K562 (cell line): ENCODE data around the gene TTC21A. TPM values are rescaled to one million over a fixed set of nuclear protein-coding genes. Genes with fewer than 3 reads are reported as not detected.

ENCODE experiments used
- ATAC-seq: fragments of 200-7000 bp; cut with Tn5 transposase; 3 replicates; pipeline ENCODE4 v1.9.1; 2020; ENCODE audit warnings: moderate library complexity
- BruUV-seq: library from RNA; stranded (reverse); fragments of 400-500 nt; replicated peaks from 2 replicates; lab custom pipeline; 2021; lab: Mats Ljungman, UMichigan
- CTCF ChIA-PET: fragments of 300-600 bp; formaldehyde crosslinking; extraction: SDS; loops from one replicate; lab custom pipeline; 2021; ENCODE audit warnings: low intra/inter-chr PET ratio; lab: Yijun Ruan, JAX
- POLR2A ChIA-PET: fragments of 300-600, 350-650 bp; sonication (Branson Sonifier 250); formaldehyde crosslinking; extraction: SDS; loops from one replicate; lab custom pipeline; 2021; ENCODE audit warnings: antibody characterized with exemption, inconsistent platforms; lab: Yijun Ruan, JAX
- DNase-seq, 4 experiments: peaks; one replicate each; pipeline versions ENCODE4 v3.0.0 to v3.0.0-alpha.2; 2011 to 2018; ENCODE audit warnings: low spot score in 3 of 4, mixed read lengths in 3 of 4; ENCODE audit errors: extremely low read depth in 1 of 4
- FAIRE-seq: peaks from 2 replicates; lab custom pipeline; 2011; peaks lifted over from hg19 to GRCh38; lab: Jason Lieb, UNC
- H2AFZ ChIP-seq: 2 replicates; pipeline ENCODE4 v1.6.0; 2011; ENCODE audit warnings: low read depth, low read length, control low read depth, inconsistent platforms
- H3K27ac ChIP-seq: fragments of 200-600 bp; 3 replicates; pipeline ENCODE4 v1.8.0; 2011; ENCODE audit warnings: low read depth, mild to moderate bottlenecking, control low read depth, inconsistent platforms, low read length, moderate library complexity, mixed read lengths; ENCODE audit errors: extremely low read depth
- H3K27me3 ChIP-seq, 2 experiments: fragments of 300-600 bp in 1 of 2; 2 replicates in 1 of 2; 3 replicates in 1 of 2; pipeline versions ENCODE4 v1.6.0 to v1.8.0; 2011; ENCODE audit warnings: inconsistent platforms in 2 of 2, low read length in 2 of 2, mild to moderate bottlenecking in 1 of 2, mixed read lengths in 1 of 2, moderate library complexity in 1 of 2; ENCODE audit not compliant: control insufficient read depth in 2 of 2, insufficient read depth in 2 of 2
- H3K36me3 ChIP-seq: fragments of 300-600 bp; 3 replicates; pipeline ENCODE4 v1.8.0; 2011; ENCODE audit warnings: mild to moderate bottlenecking, low read length, inconsistent platforms; ENCODE audit not compliant: control insufficient read depth, insufficient read depth
- H3K4me1 ChIP-seq, 2 experiments: fragments of 200-600 bp in 1 of 2; replicated peaks in 1 of 2; 2 replicates in 1 of 2; 3 replicates in 1 of 2; pipeline versions ENCODE4 v1.5.1 to v1.8.0; 2011; ENCODE audit warnings: inconsistent platforms in 2 of 2, low read length in 2 of 2, mild to moderate bottlenecking in 1 of 2, mixed read lengths in 1 of 2, moderate library complexity in 1 of 2; ENCODE audit not compliant: control insufficient read depth in 2 of 2, insufficient read depth in 2 of 2
- H3K4me2 ChIP-seq: 2 replicates; pipeline ENCODE4 v1.6.1; 2011; ENCODE audit warnings: low read length, control low read depth, inconsistent platforms, mixed read lengths; ENCODE audit not compliant: insufficient read depth
- H3K4me3 ChIP-seq: fragments of 200-600 bp; sonication (generic), shearing (Covaris generic); 2 replicates; pipeline ENCODE4 v1.5.1; 2016; ENCODE audit warnings: control low read depth, inconsistent platforms
- H3K79me2 ChIP-seq: fragments of 200-600 bp; 3 replicates; pipeline ENCODE4 v1.8.0; 2011; ENCODE audit warnings: low read length, inconsistent platforms; ENCODE audit not compliant: control insufficient read depth, insufficient read depth
- H3K9ac ChIP-seq, 2 experiments: 2 replicates each; pipeline versions ENCODE4 v1.6.0 to v1.6.1; 2011; ENCODE audit warnings: low read depth in 2 of 2, low read length in 2 of 2, control low read depth in 1 of 2, inconsistent platforms in 1 of 2, mild to moderate bottlenecking in 1 of 2, mixed read lengths in 1 of 2; ENCODE audit not compliant: insufficient read depth in 1 of 2
- H3K9me1 ChIP-seq: one replicate; pipeline ENCODE4 v1.6.0; 2011; ENCODE audit warnings: inconsistent platforms, mild to moderate bottlenecking, low read length, moderate library complexity; ENCODE audit not compliant: control insufficient read depth, insufficient read depth
- H3K9me3 ChIP-seq: replicated peaks from 2 replicates; pipeline ENCODE4 v1.5.1; 2011; ENCODE audit warnings: low read depth, low read length, inconsistent platforms; ENCODE audit not compliant: control insufficient read depth, insufficient read depth
- H4K20me1 ChIP-seq: replicated peaks from 2 replicates; pipeline ENCODE4 v1.6.1; 2011; ENCODE audit warnings: low read length, inconsistent platforms, mixed read lengths; ENCODE audit not compliant: control insufficient read depth, insufficient read depth
- ARHGAP35 ChIP-seq: fragments of 450-650 bp; IDR thresholded peaks from 2 replicates; pipeline ENCODE4 v1.6.1; 2018; ENCODE audit not compliant: partially characterized antibody
- CC2D1A ChIP-seq: fragments of 450-650 bp; IDR thresholded peaks from 2 replicates; pipeline ENCODE4 v1.6.1; 2017; ENCODE audit warnings: mild to moderate bottlenecking
- CEBPB ChIP-seq: fragments of 450-650 bp; IDR thresholded peaks from 2 replicates; pipeline ENCODE4 v1.6.1; 2016; ENCODE audit warnings: missing genetic modification characterization, missing compliant biosample characterization
- CEBPG ChIP-seq, 3 experiments: fragments of 200-800 bp in 1 of 3; sonication (Bioruptor generic) in 1 of 3; sonication (generic) in 1 of 3; formaldehyde crosslinking in 1 of 3; IDR thresholded peaks in 2 of 3; conservative IDR thresholded peaks in 1 of 3; 2 replicates each; pipeline versions ENCODE4 v1.6.1 to v1.8.0; 2016 to 2022; ENCODE audit warnings: missing compliant biosample characterization in 2 of 3, missing genetic modification characterization in 2 of 3, mild to moderate bottlenecking in 1 of 3, missing genetic modification reagents in 1 of 3
- HOXB6 ChIP-seq: fragments of 250-450 bp; sonication (Bioruptor Pico); IDR thresholded peaks from 2 replicates; pipeline ENCODE4 v1.5.1; 2022; ENCODE audit warnings: mild to moderate bottlenecking, borderline replicate concordance
- MCM2 ChIP-seq: fragments of 450-650 bp; IDR thresholded peaks from 2 replicates; pipeline ENCODE4 v1.6.1; 2017; ENCODE audit warnings: low read depth, mild to moderate bottlenecking
- PCBP2 ChIP-seq: fragments of 200-400 bp; formaldehyde crosslinking; IDR thresholded peaks from 2 replicates; pipeline ENCODE4 v1.6.1; 2018; ENCODE audit warnings: low read length, low read depth, mild to moderate bottlenecking, moderate library complexity; ENCODE audit not compliant: poor library complexity, severe bottlenecking
- RCOR1 ChIP-seq, 2 experiments: IDR thresholded peaks; 2 replicates each; pipeline ENCODE4 v1.6.1; 2012; ENCODE audit warnings: low read depth in 2 of 2, low read length in 2 of 2, borderline replicate concordance in 1 of 2, improper control_type of control experiment in 1 of 2
- TAF9B ChIP-seq: fragments of 450-650 bp; IDR thresholded peaks from 2 replicates; pipeline ENCODE4 v1.6.1; 2018; ENCODE audit warnings: mild to moderate bottlenecking; ENCODE audit not compliant: partially characterized antibody
- TCF3 ChIP-seq: sonication (generic); formaldehyde crosslinking; IDR thresholded peaks from 2 replicates; pipeline ENCODE4 v1.4.0; 2020; ENCODE audit warnings: mild to moderate bottlenecking, missing genetic modification reagents
- XRCC5 ChIP-seq: fragments of 200-400 bp; formaldehyde crosslinking; IDR thresholded peaks from 2 replicates; pipeline ENCODE4 v1.6.1; 2017; ENCODE audit warnings: low read depth, mild to moderate bottlenecking, low read length
- ZBTB8A ChIP-seq: fragments of 450-650 bp; IDR thresholded peaks from 2 replicates; pipeline ENCODE4 v1.6.1; 2018; ENCODE audit warnings: mild to moderate bottlenecking, moderate library complexity; ENCODE audit not compliant: partially characterized antibody
- ZNF184 ChIP-seq: sonication (generic); formaldehyde crosslinking; IDR thresholded peaks from 2 replicates; pipeline ENCODE4 v1.5.0; 2020; ENCODE audit warnings: missing genetic modification reagents
- ZNF644 ChIP-seq: fragments of 200-800 bp; sonication (Bioruptor generic); IDR thresholded peaks from 2 replicates; pipeline ENCODE4 v1.6.1; 2016; ENCODE audit warnings: low read depth, missing genetic modification characterization, missing compliant biosample characterization
- WGBS: fragments of 100-300 bp; shearing (Covaris generic); methylation state at CpG from one replicate; pipeline ENCODE4 v1.1.6; 2016; ENCODE audit warnings: low coverage, mixed read lengths; ENCODE audit not compliant: insufficient coverage; ENCODE audit errors: missing lambda C conversion rate; 5-methylcytosine and 5-hydroxymethylcytosine counted together
- in situ Hi-C: fragments of 300-500 bp; cut with MboI; formaldehyde crosslinking; loops from 4 replicates; pipeline ENCODE4 v1.15.0; 2018; ENCODE audit warnings: inconsistent platforms, mixed read lengths
- intact Hi-C: fragments of 100-400 bp; cut with micrococcal nuclease; formaldehyde crosslinking; loops from 2 replicates; pipeline ENCODE4 v1.14.2; 2022
- polyA plus RNA-seq, 8 experiments: library from polyadenylated mRNA; depleted of rRNA in 4 of 8; stranded (reverse) in 5 of 8; unstranded in 3 of 8; fragments of >200 nt; fragmentation: Nextera tagmentation in 2 of 8; fragmentation: Illumina TruSeq in 1 of 8; extraction: Ambion mirVana in 2 of 8; extraction: Trizol in 1 of 8; gene quantifications; 2 replicates each; pipeline versions ENCODE4 v1.2.1 to v1.2.3, GENCODE V29; 2011 to 2014; ENCODE audit warnings: inconsistent platforms in 1 of 8, missing spikeins in 1 of 8
- total RNA-seq, 7 experiments: library from RNA; depleted of rRNA in 6 of 7; stranded (reverse); fragments of >200 nt in 6 of 7; fragmentation: Illumina TruSeq in 2 of 7; extraction: Trizol in 2 of 7; gene quantifications; 2 replicates each; pipeline versions ENCODE4 v1.2.1 to v1.2.3, GENCODE V29; 2011 to 2021; ENCODE audit warnings: low replicate concordance in 1 of 7
- TF ChIP-seq, protein P1 (sequence below): fragments of 200-800 bp; sonication (Bioruptor generic); IDR thresholded peaks from 2 replicates; pipeline ENCODE4 v1.6.1; 2017; ENCODE audit warnings: missing genetic modification characterization, missing compliant biosample characterization

TTC21A gene
- total and polyA plus RNA-seq, 9 of the 15 experiments (the other 6 are each of a cell fraction or from before 2014, with no cell fraction given) = 0.22 to 1.4 (median 0.70) TPM

DNA sequence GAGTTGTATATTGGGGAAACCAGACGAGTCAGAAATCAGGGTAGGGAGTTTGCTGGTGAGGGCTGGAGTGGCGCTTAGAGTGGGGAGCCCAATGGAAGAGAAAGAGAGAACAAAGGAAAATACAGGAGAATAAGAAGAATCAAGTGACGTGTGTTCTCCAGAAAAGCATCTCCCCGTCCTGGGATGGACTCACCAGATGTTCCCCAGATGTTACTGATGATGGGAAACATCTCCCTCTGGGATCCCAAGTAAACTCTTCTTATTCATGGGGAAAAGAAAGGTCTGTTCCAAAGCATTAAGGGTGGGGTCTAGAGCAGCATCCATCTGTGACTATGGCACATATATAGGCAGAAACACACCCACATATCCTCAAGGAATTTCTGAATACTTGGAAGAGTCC is 48.9 kb downstream of the TTC21A start (continued):
- TF ChIP-seq HOXB6 (CRISPR knock-in tag) = no peak
- TF ChIP-seq, protein P1, sequence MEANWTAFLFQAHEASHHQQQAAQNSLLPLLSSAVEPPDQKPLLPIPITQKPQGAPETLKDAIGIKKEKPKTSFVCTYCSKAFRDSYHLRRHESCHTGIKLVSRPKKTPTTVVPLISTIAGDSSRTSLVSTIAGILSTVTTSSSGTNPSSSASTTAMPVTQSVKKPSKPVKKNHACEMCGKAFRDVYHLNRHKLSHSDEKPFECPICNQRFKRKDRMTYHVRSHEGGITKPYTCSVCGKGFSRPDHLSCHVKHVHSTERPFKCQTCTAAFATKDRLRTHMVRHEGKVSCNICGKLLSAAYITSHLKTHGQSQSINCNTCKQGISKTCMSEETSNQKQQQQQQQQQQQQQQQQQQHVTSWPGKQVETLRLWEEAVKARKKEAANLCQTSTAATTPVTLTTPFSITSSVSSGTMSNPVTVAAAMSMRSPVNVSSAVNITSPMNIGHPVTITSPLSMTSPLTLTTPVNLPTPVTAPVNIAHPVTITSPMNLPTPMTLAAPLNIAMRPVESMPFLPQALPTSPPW (CRISPR knock-in tag) = no peak
- no peak for TF ChIP-seq ZNF184 (CRISPR knock-in tag)
- no peak for TF ChIP-seq ZBTB8A
- no peak for TF ChIP-seq ARHGAP35
- no peak for TF ChIP-seq TAF9B
- TF ChIP-seq MCM2 = no peak
- TF ChIP-seq XRCC5 = no peak
- no peak for TF ChIP-seq PCBP2

DNA sequence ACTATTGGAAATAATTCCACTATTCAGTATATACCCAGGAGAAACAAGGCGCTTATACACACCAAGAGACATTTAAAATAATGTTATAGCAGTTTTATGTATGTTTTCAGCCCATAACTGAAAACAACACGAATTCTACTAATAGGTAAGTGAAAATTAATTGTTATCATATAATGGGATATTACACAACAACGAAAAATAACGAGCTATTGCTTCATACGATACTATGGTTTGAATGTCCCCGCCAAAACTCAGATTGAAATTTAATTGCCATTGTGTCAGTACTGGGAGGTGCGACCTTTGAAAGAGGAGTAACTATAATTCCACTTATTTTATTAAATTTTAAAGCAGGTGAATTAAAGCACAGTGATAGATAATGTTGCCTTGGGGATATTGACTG is 49.9 kb downstream of the TTC21A start:
- no TSS peak for BruUV-seq
- Histone ChIP-seq H3K9me1 (peaks cover under 1% of the 10 kb centered on the region), H3K4me2 (no peak overlapping the region), H3K27me3 (no peaks in the 10 kb centered on the region; a peak in 1 of 5 replicates), H3K36me3 (no peaks in the 10 kb centered on the region), H3K4me3 (no peak overlapping the region), H3K27ac (no peak overlapping the region), H3K9me3 (no peaks in the 10 kb centered on the region), H2AFZ (no peak overlapping the region), H3K4me1 (peaks cover 14 to 27% of the 10 kb centered on the region in 2 experiments), H3K79me2 (peaks cover 14% of the 10 kb centered on the region), H4K20me1 (peaks cover 3% of the 10 kb centered on the region; the same call in 1 of the 2 replicates), H3K9ac (no peak overlapping the region)
- FAIRE-seq = no peak
- 39% methylated on average over 7 of the region's 7 CpGs for WGBS
- intact Hi-C loops (no loop called here), in situ Hi-C loops (no loop called here)
- no peak for ATAC-seq
- POLR2A ChIA-PET = interaction anchor here (0.6 to 2.1 kb wide), 2 partner anchors 10 to 16 kb away, joined by 3 to 10 read pairs; no protein-coding TSS in a partner anchor
- TF ChIP-seq RCOR1 (IDR thresholded peaks at IDR 0.05; ENCODE audit: borderline replicate concordance in 1 of 2, low read depth in 2 of 2, low read length in 2 of 2) (no peak), CC2D1A (no peak), CEBPB (peak; percentile 64), TCF3 (no peak), CEBPG (CRISPR knock-in tag; IDR thresholded peaks at IDR 0.05) (no peak), CEBPG (tag; conservative IDR thresholded peaks at IDR 0.05 in 1 of 2, IDR thresholded peaks at IDR 0.05 in 1 of 2) (peak in 1 of 2 experiments; percentile 82; a peak in 2 of 4 replicates), ZNF644 (tag) (no peak)
- CTCF ChIA-PET = no interaction called here
- DNase-seq = no peak
